ENCODE data around the gene AGPS. TPM values are rescaled to one million over a fixed set of nuclear protein-coding genes. Genes with fewer than 3 reads are reported as not detected.

Gene AGPS
- total RNA-seq, 1 donor from 2014 or later = 71.3 TPM

DNA sequence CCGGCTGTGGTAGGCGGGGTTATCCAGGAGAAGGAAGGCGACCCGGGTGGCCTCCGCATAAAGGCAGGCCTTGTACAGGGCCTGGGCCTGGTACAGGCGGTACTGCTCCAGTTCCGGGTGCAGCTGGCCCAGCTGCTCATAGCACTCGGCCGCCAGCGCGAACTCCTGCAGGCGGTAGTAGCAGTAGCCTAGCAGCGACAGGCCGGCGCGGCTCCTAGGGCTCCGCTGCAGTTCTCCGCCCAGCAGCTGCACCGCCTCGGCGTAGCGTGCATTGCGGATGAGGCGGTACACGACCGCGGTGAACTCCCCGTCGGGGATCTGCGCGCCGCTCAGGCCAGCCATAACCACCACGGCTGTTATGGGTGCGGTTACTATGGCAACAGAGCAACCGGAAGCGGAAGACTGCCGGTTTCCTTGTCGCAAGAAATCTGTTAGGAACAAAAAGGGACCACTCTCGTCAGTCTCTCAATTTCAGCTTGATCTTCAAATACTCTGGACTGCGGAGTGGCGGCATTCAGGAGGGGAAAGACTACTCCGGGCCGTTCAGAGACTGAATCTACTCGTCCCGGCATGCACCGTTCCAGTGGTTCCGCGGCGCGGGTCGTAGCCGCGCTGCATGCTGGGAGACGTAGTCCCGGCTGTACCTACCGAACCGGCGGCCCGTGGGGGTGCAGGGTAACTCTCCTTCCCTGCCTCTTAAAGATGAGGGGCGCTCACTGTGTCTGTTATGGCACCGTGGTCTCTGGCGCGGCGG lies 160.0 kb downstream of the AGPS start:
- DNase-seq = peak; percentile 91

DNA sequence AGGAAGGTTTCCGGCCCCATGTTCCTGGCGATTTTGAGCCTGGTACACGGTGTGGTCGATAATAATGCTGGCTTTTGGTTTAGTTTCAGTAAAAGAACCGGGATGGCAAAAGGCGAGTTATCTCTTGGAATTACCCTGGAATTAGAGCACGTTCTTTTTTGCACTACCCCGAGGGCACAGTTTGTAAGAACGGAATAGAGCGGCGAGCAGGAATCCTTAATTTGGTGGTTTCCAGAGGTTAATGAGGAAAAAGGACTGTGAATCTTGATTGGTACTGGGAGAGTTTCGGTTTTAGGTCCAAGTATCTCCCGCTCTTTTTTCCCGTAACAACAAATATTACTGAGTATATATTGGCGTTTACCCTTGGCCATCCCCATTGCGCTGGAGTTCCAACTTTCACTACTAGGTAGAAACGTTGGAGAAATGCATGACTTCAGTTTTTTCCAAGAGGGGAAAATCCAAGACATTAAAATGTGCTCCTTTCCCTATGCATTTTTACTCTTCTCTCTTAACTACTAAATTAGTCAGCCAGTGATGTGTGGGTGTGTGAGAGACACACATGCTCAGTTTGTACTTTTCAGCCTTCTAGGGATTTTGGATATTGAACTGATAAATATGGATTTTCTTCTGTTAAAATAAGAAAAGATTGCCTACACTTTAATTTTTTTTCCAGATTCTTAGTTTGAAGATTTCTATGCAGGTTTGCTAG lies 160.8 kb downstream of the AGPS start:
- no peak for DNase-seq

DNA sequence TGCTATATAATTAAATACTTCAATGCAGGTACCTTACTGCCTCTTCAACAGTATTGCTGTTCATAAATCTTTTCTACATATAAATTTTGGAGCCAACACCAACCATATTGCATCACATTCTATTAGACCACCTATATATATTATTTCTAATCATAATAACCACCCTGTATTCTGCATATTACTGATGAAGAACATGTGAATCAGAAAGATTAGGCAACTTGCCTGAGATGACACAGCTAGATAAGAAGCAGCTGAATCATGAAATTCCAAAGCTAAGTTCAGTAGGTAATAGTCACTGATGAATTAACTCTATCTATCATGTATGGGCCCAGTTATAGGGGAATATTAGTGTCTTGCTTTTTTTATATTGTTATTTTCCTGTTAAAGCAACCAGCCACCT lies 161.8 kb downstream of the AGPS start:
- no peak for DNase-seq

DNA sequence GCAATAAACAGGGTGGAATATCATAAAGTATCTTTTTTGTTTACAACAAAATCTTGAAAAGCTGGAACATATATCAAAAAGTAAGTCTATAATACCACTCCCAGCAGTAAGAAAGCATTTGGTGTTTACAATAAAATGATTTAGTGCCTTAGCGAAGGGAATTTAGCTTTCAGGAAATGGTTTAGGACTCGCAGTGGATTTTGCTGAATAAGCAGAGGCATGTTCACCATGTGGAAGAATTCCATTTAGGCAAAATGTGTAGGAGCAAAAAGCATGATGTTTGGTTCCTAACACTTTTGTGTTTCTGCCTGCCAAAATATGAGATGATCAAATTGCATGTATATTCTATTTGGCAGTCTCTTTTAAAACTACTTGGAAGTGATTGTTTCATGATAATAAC lies 163.6 kb downstream of the AGPS start:
- no peak for DNase-seq

DNA sequence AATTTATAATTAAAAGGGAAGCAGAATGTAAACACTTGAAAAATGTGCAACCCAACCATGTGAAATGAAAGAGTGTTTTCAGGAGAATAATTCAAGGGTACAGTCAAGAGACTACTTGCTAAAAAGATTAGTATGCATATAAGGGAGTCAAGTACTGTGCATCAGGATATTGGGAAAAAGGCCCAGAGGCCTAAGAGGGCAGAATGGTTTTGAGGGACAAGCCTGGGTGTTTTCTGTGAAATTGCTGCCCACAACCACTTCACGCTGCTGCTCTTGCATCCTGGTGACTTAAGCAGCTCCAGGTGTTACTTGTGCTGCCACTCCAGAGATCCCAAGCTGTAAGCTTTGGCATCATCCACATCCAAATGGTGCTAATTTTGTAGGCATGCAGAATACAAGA lies 165.2 kb downstream of the AGPS start:
- DNase-seq = no peak

DNA sequence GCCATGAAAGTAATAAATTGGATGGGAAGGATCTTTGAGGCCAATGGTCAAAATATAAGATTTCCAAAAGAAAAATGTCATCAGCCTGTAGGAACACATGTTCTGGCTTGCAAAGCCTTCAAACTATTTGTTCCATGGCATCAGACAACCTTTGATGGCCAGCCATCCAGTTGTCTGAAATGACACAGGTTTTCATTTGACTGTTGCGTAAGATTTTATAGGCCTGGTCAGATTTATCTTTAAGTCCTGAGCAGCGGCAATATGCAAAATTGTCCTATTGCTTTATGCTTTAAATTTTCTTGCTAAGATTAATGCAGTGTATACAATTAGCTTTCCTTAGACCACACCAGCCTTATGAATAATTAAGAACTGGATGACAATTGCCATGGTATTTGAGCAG lies 167.1 kb downstream of the AGPS start:
- DNase-seq = no peak

DNA sequence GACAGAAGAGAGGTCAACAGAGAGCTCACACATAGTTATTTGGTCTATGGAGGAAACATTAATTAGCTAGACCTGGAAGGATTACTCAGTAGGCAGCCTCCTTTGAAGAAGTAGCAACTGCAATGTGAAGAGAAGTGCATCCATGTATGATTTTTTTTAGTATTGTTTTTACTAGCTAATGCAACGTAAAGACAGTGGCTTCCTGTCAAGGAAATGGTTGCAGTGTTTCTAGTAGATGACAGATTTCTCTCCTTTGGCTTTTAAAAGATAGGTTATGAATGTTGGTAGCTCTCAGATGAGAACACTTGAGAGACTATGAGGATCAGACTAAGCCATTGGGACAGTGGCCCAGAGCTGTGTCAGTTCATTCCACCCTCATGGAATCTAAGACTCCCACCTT lies 175.8 kb downstream of the AGPS start:
- DNase-seq = no peak

DNA sequence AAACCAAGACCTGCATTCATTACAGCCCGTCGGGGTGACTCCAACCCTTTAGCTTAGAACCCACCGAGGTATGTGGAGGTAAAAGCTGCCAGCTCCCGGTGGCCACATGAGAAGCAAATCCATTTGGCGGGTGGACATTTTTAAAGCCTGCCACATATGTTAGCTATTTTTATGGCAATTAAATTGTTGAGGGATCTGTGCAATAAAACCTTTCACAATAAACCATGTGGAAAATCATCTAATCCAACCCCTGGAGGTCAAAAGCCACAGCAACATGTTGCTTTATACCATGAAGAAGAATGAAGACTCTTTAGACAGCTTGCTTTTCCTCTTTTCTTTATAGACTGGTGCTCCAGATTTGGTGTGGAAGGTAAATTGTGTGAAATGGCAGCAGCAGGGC lies 176.3 kb downstream of the AGPS start:
- DNase-seq = no peak

DNA sequence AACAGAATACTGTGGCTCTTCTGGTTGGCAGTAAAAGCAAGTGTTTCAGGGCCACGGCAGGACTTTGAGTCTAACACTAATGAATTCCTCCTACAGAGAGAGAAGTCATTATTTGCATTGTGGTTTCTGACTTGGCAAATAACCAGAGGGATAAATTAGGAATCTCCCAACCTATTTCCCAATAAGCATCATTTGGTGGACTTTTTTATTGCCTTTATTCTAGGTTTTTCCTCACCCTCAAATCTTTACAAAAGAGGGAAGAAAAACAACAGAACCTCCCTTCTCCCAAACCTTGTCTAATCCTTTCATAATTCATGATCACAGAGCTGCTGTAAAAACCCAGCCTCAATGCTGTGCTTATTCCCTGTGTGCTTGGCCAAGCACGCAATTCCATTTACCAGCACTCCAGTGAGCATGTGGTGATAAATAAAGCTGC lies 179.7 kb downstream of the AGPS start:
- DNase-seq = no peak

DNA sequence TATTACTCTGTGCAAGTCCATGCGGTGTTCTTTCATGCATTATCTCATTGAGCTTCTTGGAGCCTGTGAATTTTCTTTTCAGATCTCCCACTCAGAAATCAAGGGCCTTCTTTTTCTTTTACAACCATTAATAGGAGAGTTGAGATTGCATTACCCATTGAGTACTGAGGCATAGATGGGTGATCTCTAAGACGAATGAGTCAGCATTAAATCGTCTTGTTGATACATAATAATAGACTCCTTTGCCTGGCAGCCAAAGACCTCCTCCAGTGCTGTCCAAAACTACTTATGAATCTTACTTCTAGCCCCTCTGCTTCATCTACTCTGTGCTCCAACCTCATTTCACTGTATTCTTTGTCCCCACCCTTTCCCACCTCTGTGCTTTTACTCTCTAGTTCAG lies 180.5 kb downstream of the AGPS start:
- no peak for DNase-seq

DNA sequence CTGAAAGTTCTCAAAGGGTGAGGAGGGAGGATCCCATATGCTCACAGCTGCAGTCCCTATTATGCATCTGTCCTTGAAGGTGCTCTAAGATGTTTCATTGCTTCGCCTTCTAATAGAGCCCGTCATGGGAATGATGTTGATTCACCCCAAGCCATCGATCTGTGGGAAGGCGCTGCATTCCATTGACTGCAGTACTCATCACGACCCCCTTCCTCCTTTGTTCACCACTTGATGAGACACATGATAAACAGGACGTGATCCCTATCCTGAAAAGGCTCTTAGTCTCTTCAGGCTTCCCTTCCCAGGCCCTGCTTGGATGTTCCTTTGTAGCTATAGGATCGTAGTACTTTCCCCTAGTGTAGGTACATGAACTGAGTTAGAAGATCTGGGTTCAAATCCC lies 181.8 kb downstream of the AGPS start:
- no peak for DNase-seq

DNA sequence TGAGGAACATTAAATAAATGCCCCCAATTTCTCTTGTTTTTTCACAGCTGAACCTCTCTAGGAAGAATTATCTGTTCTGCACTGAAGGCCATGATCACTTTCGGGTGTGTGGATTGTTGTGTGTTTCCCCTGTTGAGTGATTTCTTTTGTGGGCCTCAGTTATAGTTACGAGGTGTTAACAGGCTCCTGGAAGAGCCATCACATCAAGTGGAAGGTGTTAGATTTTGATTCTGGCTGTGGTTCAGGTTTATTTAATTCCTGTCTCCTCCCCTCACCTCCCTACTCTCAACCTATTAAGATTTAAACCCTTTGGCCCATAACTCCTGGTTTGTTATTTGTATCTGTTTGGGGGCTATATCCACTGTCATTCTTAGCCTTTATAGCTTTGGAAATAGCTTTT lies 182.8 kb downstream of the AGPS start:
- no peak for DNase-seq

DNA sequence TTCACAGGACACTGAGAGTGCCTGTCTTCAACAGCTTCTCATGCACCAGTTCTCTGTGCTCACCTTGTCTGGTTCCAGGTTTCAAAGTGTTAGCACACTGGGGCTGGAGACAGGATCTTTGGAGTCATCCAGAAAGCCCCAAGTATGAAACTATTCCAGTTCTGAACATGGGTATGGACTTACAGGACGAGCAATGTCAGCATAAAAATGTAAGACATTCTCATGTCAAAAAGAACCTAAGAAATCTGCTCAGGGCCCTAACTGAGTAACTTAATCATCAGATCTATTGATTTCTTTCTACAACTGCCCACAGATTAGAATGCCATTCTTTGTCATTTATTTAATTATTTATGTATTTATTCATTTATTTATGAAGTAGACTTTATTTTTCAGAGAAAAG lies 184.5 kb downstream of the AGPS start:
- no peak for DNase-seq

DNA sequence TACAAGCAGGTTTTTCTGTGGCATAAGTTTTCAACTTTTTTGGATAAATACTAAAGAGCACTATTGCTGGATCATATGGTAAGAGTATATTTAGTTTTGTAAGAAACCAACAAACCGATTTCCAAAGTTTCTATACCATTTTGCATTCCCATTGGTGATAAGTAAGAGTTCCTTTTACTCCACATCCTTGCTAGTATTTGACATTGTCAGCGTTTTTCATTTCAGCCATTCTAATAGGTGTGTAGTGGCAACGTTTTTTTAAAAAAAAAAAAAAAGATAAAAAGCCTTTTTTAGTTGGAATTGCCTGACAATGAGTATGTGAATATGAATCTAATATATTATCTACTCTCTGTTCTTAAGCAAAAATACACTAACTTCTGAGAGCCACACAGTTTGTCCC lies 185.9 kb downstream of the AGPS start:
- no peak for DNase-seq

DNA sequence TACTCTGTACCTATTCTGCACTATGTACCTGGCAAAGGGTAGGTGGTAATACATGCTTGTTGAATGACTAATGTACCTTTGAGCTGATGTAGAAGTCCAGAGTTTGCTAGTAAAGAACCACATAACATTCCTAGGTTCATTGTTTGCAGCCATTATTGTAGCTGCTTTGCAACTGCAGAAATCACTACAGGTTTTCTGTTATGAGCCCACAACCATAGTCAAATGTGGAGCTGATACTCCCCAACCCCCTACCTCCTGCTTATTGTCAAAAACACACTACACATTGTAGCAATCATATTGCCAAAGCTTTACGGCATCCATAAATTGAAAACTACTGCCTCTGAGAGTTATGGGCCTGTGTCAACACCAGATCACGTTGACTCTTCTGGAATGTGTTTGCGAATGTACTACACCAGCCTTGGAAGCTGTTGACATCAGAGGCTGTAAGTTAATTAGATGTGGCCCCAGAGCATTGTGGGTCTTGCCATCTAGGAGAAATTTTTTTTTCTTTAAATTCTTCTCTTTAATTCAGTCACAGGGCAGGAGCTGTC lies 187.0 kb downstream of the AGPS start:
- DNase-seq = no peak

DNA sequence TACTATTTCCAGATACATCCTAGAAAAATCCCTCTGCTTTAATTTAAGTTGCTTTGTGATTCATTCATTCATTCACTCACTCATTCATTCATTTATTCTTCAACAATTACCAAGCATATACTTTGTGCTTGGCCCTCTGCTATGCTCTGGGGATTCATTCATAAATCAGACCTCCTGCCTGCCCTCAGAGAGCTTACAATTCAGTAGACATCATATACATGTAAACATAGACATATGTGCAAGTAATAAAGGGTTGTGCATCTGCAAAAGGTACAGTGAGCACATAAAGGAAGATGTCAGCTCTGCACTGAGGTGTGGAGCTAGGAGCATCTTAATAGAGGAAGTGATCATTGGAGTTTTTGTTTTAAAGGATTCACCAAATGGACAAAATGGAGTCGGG lies 189.4 kb downstream of the AGPS start:
- DNase-seq = no peak

DNA sequence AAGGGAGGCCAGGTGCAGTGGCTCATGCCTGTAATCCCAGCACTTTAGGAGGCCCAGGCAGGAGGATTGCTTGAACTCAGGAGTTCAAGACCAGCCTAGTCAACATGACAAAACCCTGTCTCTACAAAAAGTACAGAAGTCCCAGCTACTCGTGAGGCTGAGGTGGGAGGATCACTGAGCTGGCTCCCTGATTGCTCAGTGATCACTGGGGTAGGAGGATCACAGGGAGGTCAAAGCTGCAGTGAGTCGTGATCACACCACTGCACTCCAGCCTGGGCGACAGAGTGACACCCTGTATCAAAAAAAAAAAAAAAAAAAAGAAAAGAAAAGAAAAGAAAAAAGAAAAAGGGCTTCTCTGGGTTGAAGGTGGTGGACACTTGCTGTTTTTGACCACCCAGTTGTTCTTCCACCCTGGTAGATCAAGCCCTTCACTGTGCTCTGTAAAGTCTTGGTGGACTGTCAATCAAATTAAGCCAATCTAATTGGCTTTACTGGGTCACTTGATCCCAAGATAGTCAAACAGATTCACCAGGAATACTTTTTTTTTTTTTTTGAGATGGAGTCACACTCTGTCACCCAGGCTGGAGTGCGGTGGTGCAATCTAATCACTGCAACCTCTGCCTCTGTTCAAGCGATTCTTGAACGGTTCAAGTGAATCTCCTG lies 191.6 kb downstream of the AGPS start:
- DNase-seq = no peak

DNA sequence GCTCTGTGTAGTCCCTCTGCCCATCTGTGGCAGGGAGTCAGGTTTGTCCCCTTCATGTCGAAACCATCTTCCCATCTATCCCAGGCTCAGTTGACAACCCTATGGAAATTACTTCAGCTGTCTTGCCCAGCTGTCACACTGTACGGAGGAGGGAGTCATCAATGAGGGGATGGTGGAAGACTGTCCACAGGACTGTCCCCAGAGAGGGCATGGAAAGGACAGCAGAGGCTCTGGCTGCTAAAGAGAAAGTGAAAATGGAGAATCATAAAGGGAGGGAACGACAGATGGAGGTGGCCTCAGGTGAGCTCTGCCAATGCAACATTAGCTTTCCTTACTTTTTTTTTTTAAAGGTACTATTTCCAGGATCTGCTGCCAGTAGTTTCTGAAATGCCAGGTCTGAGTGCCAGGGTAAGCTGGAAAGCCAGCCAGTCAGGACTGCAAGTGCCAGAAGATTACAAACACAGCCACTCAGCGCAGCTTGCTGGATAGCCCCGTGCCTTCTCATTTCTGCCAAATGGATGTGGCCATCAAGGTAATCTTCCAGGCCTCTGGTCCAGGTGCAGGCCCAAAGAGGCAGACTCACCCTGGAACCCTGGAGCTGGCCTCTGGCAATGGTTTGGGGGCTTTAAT lies 192.8 kb downstream of the AGPS start:
- DNase-seq = no peak

DNA sequence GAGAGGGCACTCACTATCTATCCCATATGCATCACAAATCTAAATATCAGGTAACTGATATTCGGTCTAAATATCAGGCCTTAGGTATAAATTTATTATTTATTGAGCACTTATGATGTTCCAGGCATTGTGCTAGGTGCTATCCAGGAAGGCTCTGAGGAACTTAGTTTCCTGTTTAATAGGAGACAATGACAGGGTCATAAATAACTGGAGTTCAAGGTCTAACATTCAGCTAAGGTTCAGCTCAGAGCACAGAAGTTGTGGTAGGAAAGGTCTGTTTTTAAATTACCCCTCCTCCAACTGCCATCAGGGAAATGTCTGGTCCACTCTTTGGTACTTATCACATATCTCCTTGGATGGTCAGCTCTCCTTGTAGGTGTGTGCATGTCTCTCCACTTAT lies 193.6 kb downstream of the AGPS start:
- no peak for DNase-seq

DNA sequence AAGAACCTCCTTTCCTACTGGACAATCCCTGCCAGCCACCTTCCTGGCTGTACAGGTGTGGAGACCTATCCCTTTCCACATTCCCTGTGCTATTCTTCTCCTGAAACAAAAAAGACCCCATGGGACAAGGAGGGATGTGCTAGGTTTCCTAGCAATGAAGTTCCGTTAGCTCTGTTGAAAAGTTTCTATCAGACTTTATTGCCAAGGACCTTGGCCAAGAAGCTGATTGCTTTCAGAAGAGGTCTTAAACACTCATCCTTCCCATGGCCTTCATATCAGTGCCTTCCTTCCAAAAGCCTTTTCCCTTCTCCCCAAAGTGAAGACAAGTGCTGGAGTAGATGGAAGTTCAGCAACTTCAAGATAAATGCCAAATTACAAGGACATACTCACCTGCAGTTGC lies 194.8 kb downstream of the AGPS start:
- DNase-seq = no peak

DNA sequence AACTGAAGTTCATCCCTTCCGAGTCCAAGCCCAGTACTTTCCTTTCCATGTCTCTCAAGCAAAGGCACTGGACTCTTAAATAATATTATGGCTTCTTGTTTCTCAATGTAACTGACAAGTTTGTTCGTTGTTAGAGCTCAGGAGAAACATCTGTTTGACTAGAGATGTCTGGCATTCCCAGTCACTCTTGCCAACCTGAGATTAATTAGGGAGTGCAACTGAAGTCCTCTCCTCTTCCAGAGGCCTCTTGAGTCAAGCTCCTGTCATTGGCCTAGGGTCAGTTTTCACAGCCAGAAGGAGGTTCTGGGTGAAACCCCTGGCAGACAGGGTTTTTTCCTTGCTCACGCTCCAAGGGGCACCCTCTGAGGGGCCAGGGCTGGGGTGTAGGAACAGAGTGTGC lies 196.1 kb downstream of the AGPS start:
- DNase-seq = no peak

DNA sequence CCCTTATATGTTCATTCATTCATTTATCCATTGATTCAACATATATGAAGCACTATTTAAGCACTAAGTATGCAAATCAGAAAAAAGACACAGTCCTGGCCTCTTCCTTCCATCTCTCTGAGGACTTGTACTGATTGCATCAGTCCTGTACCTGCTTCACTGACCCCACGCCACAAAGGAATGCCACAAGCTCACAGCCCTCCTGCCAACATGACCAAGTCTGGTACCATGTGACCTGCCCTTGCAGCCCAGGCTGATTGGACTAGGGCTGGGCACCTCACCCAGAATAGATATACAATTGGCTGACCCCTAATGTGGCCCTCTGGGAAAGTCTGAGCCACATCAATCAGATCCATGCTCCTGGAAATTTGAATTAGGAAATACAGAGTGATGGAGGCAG lies 196.6 kb downstream of the AGPS start:
- DNase-seq = no peak

DNA sequence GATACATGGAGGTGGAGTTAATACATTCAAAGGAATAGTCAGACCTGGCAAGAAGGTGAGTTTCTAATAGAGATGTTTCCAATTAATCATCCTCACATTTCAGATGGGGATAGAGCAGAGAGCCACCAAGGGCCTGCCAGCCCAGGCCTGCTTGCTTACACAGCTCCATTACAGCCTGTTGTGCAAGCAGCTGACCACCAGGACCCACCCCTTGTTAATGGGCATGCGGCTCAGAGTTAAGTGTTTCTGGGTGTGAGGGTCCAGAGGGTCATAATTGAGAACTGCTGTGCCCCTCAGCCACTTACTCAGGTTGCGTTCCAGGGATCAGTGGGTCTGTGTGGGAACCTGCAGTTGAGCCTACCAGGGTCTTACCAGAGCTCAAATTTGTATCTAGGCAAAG lies 199.8 kb downstream of the AGPS start:
- no peak for DNase-seq

Data from occipital lobe (tissue), 2 donors.